Embryonic facial prominence (tissue), 1 donor: ENCODE data around the gene SPIN3.
"Not testable (repeated sequence)": the region's sequence is repeated elsewhere in the genome, so short reads cannot be mapped to it uniquely, and the experiment has no call there.

Source experiments
- DNase-seq: peaks from one replicate; pipeline ENCODE4 v3.0.0-alpha.2; 2016; ENCODE audit errors: extremely low spot score

Gene SPIN3

DNA sequence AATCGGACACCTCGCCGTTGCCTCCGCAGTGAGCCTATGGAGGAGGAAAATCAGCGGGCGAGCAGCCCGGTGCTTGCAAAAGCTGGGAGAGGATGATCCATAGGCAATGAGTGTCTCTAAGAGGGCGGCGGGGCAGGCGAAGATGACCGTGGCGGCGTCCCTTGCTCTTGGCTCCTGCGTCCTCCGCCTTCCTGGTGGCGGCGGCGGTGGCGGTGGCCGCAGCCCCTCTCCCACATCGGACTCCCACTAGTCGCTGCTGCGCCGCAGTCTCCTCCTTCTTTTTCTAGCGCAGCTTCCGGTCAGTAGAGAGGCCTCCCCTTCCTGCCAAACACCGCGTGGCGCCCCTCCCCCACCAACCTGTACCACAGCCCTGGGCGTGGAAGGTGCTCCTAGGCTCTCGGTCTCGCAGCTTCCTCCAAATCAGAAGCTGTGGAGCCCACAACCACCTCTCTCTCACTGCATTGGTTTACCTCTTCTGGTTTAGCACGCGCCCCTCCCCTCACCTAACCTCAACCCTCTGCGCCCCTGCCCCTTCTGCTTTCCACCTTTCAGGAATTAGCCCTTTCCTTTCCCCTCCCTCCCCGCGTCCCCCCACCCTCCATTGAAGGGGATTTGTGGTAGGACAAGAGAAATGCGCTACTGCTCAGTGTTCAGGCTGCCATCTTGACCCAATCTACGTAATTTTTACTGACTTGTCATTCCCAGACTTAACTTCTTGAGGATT lies at the start of gene SPIN3:
Gene SPIN3, minus strand, starts transcription at position 271 of the 724 bp plus-strand sequence. CDS start 594 bp downstream, outside the sequence.
- DNase-seq = peak; percentile 60

DNA sequence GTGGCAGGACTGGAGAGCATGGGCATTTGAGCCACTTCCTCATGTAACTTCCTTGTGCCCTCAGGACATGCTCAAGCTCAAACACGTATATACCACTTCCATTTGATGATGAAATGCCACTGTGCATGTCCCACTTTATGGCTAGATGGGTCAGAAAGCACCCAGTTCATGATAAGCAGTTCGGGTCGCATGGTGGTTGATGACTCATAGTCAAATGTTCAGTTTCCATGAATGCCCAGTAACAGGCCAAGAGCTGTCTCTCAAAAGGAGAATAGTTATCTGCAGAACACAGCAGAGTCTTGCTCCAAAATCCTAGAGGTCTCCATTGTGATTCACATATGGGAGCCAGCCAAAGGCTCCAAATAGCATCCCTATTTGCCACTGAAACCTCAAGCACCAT lies 48.9 kb upstream of the SPIN3 start:
- no peak for DNase-seq

DNA sequence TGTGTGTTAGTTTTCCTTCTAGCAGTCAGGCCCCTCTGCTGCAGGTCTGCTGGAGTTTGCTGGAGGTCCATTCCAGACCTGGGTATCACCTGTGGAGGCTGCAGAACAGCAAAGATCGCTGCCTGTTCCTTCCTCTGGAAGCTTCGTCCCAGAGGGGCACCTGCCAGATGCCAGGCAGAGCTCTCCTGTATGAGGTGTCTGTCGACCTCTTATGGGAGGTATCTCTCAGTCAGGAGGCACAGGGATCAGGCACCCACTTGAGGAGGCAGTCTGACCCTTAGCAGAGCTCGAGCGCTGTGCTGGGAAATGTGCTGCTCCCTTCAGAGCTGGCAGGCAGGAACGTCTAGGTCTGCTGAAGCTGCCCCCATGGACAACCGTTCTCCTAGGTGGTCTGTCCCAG lies 41.9 kb upstream of the SPIN3 start:
- not testable (repeated sequence) for DNase-seq

DNA sequence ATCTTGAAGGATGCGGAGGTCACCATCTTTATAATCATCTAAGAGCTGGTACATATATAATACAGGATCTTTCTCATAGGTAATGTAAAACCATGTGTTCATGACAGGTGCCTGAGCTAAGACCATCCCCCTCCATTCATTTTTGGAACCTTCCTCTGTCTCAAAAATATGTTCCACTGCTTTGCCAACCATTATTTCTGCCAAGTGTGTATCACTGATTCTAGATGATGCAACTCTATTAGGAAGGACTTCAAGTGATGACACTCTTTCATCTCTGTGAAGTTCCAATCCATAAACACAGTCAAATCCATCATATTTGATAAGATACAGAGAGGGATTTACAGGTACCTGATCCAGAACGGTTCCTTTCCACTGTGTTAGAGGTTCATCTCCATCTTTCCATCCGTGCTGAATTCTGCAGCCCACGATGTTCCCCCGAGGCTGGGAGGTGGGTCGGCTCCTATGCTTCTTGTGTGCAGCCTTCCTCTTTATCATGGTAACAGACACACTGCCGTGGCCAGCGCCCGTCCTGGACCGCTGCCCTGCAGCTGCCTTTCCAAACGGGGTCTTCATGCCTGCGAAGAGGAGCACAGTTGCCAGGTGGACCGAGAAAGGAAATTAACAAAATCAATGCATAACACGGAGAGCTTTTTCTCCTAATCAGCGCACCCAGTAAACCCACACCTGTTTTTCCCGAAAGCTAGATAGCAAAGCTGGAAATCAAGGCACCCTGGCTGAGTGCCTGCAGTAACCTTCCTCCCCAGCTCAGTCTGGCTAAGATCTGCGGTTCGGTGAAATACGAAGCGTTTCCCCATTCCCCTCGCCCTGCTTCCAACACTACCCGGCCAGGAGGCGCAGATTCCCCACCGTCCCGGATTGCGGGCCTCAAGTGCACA lies 718 bp downstream of the SPIN3 start:
- DNase-seq = no peak

DNA sequence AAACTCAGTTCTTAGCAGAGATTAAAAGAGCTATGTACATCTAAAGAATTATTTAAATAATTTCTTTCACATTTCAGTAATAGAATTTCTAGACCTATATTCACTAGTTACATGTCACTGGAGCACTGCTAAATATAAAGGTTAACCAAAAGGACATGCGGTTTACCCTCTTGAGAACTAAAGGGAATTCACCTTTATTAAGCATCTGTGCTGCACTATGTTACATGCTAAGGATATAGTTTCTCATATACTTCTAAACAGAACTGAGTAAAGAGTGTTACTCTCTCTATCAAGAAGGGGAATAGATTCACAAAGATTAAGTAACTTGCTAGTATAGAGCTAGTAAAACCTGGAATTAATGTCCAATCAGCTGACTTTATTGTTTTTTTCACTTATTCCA lies 7.6 kb downstream of the SPIN3 start:
- no peak for DNase-seq

DNA sequence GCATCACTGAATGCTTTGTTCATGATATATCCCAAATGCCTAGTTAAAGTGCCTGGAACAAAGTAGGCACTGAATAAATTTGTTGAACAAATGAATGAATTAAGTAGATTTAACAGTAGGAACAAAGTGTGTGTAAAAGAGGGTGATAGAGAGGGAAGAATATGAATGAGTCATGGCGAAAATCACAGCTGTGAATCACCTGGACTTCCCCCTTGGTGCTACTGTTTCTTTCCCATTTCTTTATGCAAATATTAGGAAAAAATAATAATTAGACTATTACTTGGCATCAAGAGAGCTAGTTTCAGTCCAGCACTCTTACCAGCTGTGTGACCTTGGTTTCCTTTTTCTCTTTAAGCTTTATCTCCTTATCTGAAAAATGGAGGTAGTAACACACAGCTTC lies 9.2 kb downstream of the SPIN3 start:
- no peak for DNase-seq

DNA sequence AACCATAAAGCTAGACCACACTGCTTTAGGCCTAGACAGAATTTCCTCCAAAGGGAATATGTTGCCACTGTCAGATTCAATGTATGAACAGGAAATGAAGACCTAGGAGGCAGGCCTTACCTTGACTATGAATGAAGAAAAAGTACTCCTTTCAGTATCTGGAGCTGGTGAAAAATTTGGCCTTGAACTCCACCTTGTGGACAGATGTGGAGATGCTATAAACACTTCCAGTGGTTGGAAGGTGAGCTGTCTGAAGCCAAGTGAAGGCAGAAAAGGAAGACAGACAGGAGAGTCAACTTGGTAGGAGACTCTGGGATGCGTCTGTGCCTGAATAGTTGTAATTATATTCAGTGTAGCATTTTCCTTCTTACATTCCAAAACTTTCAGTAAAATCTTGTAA lies 17.2 kb downstream of the SPIN3 start:
- DNase-seq = peak; percentile 6

DNA sequence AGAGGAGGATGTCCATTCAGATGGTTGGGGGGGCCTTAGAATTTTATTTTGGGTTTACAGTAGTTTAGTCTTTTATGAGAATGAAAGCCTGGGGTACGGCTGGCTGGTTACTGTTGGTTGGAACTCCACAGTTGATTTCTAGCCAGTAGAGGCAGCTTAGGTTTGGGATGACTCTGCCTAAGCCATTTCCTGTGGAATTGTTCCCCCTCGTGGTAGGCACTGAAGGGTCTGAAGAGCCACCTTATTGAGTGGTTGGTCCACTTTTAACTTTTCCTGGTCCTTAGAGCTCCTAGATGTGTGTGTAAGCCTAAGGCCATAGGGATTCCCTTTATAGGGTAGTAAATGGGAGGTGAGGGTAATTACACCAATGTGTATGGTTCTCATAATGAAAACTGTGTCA lies 19.7 kb downstream of the SPIN3 start:
- no peak for DNase-seq

DNA sequence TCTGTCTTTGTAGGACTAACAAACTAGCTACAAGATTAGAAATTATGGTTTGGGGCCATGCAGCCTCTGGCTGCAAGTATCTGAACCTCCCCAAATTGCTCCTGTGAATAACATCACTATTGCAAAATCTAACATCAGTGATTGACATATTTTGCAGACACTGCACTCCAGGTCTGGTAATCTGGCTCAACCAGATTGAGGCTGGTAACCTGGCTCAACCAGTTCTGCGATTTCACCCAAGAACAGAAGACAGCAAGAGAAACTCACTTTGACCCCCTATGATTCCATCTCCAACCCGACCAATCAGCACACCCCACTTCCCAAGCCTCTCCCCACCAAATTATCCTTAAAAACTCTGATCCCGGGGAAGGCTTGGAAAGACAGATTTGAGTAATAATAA lies 20.9 kb downstream of the SPIN3 start:
- no peak for DNase-seq

DNA sequence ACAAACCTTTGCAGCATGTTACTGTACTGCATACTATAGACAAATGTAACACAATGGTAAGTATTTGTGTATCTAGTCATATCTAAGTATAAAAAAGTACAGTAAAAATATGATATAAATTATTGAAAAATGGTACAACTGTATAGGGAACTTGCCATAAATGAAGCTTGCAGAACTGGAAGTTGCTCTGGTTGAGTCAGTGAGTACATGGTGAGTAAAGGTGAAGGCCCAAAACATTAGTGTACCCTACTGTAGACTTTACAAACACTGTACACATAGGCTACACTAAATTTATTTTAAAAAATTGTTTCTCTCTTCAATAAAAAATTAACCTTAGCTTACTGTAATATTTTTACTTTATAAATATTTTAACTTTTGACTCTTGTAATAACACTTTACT lies 25.8 kb downstream of the SPIN3 start:
- no peak for DNase-seq

DNA sequence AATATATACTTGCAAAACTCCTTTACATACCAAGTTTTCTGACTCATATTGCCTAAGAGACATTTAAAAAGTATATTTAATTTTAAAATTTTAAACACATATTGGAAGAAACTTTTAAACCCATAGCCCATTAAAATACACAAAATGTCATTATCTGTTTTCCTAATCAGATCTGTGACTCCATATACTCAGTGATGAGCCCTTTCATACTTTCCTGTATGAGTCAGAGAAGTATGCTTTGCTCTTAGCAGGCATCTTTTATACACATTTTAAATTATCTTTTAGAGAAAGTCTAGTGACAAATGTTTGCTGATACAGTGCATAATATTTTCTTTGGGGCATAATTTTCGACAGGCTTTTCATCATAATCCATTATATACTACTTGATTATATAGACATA lies 26.4 kb downstream of the SPIN3 start:
- DNase-seq = no peak

DNA sequence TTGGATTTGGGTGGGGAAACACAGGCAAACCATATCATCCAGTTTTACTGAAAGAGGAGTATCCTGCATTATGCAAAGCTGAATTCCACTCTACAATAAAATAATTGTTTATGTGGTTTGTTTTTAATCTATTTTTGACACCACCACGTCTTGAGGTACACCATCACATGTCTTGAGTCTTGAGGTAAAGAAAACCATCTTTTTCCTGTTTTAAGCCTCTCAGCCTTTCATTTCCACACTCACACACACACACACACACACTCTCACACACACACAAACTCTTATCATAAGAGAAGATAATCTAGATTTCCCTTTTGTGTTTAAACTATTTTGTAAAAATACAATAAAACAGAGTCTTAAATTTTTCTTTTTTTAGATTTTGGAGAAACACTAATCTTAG lies 32.0 kb downstream of the SPIN3 start:
- no peak for DNase-seq

DNA sequence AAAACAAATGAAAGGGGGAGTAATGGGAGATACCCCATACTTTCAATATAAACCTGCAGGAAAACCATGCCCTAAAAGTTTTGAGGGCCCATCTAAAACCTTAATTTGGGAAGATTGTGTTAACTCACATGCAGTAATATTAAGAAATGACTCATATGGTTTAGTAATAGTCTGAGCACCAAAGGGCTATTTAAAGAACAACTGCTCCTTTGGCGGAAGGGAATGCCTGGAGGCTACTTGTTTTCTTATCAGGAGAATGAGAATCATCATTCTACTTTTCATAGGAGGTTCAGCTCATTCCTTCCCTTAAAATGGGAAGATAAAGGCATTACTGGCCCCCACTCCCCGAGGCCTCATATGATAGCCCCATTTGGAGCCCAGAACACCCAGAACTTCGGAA lies 47.6 kb downstream of the SPIN3 start:
- no peak for DNase-seq

DNA sequence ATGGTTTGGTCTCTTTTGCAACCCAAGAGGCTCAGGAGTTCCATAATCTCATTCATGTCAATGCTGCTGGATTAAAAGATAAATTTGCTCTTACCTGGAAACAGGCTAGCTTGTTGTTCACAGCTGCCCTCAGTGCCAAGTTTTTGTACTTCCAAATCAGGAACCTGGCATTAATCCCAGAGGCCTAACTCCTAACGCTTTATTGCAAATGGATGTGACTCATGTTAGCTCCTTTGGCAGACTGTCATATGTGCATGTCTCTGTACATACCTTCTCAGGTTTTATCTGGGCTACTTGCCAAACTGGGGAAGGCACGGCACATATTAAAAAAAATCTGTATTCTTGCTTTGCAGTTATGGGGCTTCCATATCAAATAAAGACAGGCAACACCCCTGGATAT lies 49.1 kb downstream of the SPIN3 start:
- not testable (repeated sequence) for DNase-seq

DNA sequence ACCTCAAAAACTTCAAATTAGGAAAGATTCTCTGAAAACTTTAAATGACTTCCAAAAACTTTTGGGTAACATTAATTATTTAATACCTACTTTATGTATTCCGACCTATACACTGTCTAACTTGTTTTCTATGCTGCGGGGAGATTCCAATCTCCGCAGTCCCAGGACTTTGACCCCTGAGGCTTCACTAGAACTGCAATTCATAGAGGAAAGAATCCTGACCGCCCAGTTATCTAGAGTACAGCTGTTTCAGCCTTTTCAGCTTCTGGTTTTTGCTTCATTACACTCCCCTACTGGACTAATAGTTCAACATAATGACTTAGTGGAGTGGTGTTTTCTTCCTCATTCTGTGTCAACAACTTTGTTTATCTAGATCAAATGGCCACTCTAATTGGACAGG lies 50.1 kb downstream of the SPIN3 start:
- not testable (repeated sequence) for DNase-seq

DNA sequence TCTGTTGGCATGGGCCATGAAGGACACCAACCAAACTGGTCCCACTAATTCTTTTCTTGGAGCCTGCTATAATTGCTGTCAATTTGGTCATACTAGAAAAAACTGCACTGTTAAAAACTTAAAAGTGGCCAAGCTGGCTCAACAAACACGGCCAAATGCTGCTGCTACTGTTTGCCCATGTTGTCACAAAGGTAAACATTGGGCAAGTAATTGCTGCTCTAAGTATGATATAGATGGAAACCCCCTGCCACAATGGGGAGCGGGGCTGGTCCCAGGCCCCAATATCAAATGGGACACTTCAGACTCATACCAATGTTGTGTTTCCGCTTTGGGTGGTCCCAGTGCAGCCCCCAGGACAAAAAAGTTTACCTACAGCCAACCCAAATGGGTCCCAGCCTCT lies 52.1 kb downstream of the SPIN3 start:
- no peak for DNase-seq
